Activated CD8-positive, alpha-beta memory T cell treated with anti-CD3 and anti-CD28 coated beads for 24 hours (primary cell): Measurements from ENCODE around the gene GGN.
"Not testable (repeated sequence)": the region's sequence is repeated elsewhere in the genome, so short reads cannot be mapped to it uniquely, and the experiment has no call there.

ENCODE experiments used
- DNase-seq: peaks from one replicate; pipeline ENCODE4 v3.0.0-alpha.2; 2020

Gene GGN

GRCh38 chr19:38411041-38411712 is 23.3 kb upstream of the GGN start:
- no peak for DNase-seq

GRCh38 chr19:38410407-38410806 is 22.6 kb upstream of the GGN start:
- DNase-seq = not testable (repeated sequence)

GRCh38 chr19:38409631-38410133 is 21.8 kb upstream of the GGN start:
- DNase-seq = no peak

GRCh38 chr19:38405276-38405675 is 17.4 kb upstream of the GGN start:
- no peak for DNase-seq

GRCh38 chr19:38404858-38405257 is 17.0 kb upstream of the GGN start:
- DNase-seq = no peak

- DNase-seq = peak; percentile 98
Observed at GRCh38 chr19:38402967-38403674, 15.3 kb upstream of the GGN start, which contains the start of gene FAM98C. FAM98C (plus strand) TSS chr19:38403093; CDS start chr19:38403154, 61 bp downstream.

- DNase-seq = no peak
Observed at GRCh38 chr19:38402623-38402966, 14.8 kb upstream of the GGN start.

- DNase-seq = no peak
Observed at GRCh38 chr19:38401148-38401547, 13.3 kb upstream of the GGN start.

- no peak for DNase-seq
Observed at GRCh38 chr19:38400361-38400760, 12.5 kb upstream of the GGN start.

- no peak for DNase-seq
Observed at GRCh38 chr19:38399537-38399936, 11.7 kb upstream of the GGN start.

- no peak for DNase-seq
Observed at GRCh38 chr19:38399081-38399480, 11.2 kb upstream of the GGN start.

- peak; percentile 85 for DNase-seq
Observed at GRCh38 chr19:38395381-38396114, 7.7 kb upstream of the GGN start.

GRCh38 chr19:38394488-38394887 is 6.7 kb upstream of the GGN start:
- peak; percentile 86 for DNase-seq

- no peak for DNase-seq
Observed at GRCh38 chr19:38392707-38393308, 5.0 kb upstream of the GGN start.

- DNase-seq = no peak
Observed at GRCh38 chr19:38391911-38392464, 4.2 kb upstream of the GGN start.

GRCh38 chr19:38389957-38390924 is 2.4 kb upstream of the GGN start:
- no peak for DNase-seq

- no peak for DNase-seq
Observed at GRCh38 chr19:38389101-38389925, 1.5 kb upstream of the GGN start.

GRCh38 chr19:38388349-38389100 is 691 bp upstream of the GGN start, which contains the start of gene SPRED3:
SPRED3 (plus strand) TSS chr19:38388697; CDS start chr19:38390303, 1,606 bp downstream.
- peak; percentile 62 for DNase-seq

GRCh38 chr19:38386971-38387549 is 774 bp downstream of the GGN start:
- no peak for DNase-seq
